IPS-15b (cell line): ENCODE results near the gene FAM50A.
"Not testable (repeated sequence)": the region's sequence is repeated elsewhere in the genome, so short reads cannot be mapped to it uniquely, and the experiment has no call there.

Source experiments
- H3K27me3 ChIP-seq: one replicate; pipeline ENCODE4 v1.6.1; 2013; ENCODE audit warnings: low read length; ENCODE audit not compliant: control insufficient read depth, insufficient read depth
- H3K36me3 ChIP-seq: one replicate; pipeline ENCODE4 v1.6.1; 2013; ENCODE audit warnings: low read length; ENCODE audit not compliant: control insufficient read depth, insufficient read depth
- H3K4me1 ChIP-seq: one replicate; pipeline ENCODE4 v1.6.1; 2013; ENCODE audit warnings: mild to moderate bottlenecking, low read length; ENCODE audit not compliant: control insufficient read depth, insufficient read depth
- H3K4me3 ChIP-seq: one replicate; pipeline ENCODE4 v1.5.1; 2013; ENCODE audit warnings: low read depth, low read length
- H3K9ac ChIP-seq: one replicate; pipeline ENCODE4 v1.6.1; 2013; ENCODE audit warnings: low read depth, mild to moderate bottlenecking, low read length
- H3K9me3 ChIP-seq: one replicate; pipeline ENCODE4 v1.6.1; 2013; ENCODE audit warnings: mild to moderate bottlenecking, low read length; ENCODE audit not compliant: control insufficient read depth, insufficient read depth

The FAM50A gene, protein sequence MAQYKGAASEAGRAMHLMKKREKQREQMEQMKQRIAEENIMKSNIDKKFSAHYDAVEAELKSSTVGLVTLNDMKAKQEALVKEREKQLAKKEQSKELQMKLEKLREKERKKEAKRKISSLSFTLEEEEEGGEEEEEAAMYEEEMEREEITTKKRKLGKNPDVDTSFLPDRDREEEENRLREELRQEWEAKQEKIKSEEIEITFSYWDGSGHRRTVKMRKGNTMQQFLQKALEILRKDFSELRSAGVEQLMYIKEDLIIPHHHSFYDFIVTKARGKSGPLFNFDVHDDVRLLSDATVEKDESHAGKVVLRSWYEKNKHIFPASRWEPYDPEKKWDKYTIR

DNA sequence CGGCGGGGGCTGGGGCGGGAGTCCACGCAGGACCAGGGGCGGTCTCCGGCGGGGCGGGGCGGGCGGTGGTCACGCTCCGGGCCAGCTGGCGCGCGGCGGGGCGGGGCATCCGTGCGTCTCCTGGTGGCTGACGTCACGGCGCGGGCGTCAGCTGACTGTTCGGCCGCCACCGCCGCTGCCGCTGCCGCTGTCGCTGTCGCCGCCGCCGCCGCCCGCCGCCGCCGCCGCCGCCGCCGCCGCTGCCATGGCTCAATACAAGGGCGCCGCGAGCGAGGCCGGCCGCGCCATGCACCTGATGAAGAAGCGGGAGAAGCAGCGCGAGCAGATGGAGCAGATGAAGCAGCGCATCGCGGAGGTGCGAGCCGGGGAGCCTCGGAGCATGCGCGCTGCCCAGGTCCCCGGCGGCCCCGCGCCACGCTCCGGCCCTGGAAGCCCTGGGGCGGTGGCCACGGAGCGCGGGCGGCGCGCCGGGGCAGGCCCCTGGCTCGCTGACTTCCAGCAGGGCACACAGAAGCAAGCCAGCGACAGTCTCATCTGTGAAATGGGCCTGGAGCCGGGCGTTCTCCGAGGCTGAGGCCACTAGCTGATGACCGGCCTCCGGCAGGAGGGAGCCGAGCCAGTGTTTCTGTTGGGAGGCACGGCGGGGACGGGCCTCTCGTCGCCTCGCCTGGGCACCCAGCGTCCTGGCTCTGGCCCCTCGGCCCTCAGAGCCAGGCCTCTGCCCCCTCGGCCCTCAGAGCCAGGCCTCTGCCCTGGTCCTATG is at the start of gene FAM50A:
TSS of gene FAM50A (plus strand) at position 150 of the 763 bp plus-strand sequence. CDS start at position 245, 95 bp downstream.
- H3K36me3 ChIP-seq: peaks cover 47% of the 10 kb centered on the region

GRCh38 chrX:154396363-154396762 is 47.6 kb upstream of the FAM50A start:
- not testable (repeated sequence) for H3K9me3 ChIP-seq, H3K27me3 ChIP-seq, H3K4me3 ChIP-seq, H3K9ac ChIP-seq, H3K4me1 ChIP-seq
- peaks cover 14% of the 10 kb centered on the region for H3K36me3 ChIP-seq

More for the DNA sequence above, at the start of gene FAM50A:
- H3K4me1 ChIP-seq: no peaks in the 10 kb centered on the region
- H3K4me3 ChIP-seq: peak within 1 kb of the TSS; percentile 52
- H3K27me3 ChIP-seq: no peaks in the 10 kb centered on the region
- no peaks in the 10 kb centered on the region for H3K9me3 ChIP-seq
- no peak within 1 kb of the TSS for H3K9ac ChIP-seq

DNA sequence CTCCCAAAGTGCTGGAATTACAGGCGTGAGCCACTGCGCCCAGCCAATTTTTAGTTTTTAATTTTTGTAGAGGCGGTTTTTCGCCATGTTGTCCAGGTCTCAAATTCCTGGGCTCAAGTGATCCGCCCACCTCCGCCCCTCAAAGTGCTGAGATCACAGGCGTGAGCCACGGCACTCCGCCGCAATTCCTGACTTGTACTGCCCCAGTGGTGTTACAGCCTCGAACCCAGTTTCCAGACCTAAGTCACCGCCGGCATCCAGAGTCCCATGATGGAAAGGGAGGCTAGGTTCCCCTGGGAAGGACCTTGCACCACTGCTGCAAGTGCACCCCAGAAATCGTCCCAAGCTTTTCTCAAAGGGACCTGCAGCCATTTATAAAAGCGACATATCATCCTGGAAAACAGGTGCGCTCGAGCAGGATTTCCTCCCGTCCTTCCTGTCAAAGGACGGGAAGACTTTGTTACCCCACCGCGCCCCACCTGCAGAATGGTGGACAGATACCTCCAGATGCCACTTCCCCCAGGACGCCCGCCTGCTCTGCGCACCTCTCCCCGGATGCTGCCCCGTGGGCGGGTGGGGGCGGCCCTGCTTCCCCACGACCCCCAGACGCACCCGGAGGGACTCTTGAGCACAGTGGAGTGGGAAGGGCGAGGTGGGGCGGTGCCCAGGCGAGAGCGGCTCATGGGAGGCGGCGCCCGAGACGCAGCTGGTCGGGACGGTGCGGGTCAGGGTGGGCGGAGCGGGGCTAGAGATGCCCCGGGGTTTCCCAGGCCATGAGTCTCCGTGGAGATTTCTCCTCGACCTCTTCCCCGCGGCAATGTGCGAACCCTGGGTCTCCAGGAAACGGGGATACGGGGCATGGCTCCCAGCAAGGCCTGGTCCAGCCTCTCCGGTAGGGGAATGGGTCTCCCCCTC is 46.7 kb upstream of the FAM50A start:
- Histone ChIP-seq H3K27me3 (no peaks in the 10 kb centered on the region), H3K4me1 (peaks cover 2% of the 10 kb centered on the region), H3K9ac (peak overlapping the region; percentile 79), H3K4me3 (peak overlapping the region; percentile 87), H3K9me3 (no peaks in the 10 kb centered on the region), H3K36me3 (peaks cover 14% of the 10 kb centered on the region)

- Histone ChIP-seq H3K4me3 (peak within 1 kb of the TSS; percentile 87), H3K9ac (peak within 1 kb of the TSS; percentile 97), H3K36me3 (peaks cover 14% of the 10 kb centered on the region), H3K9me3 (no peaks in the 10 kb centered on the region), H3K4me1 (peaks cover 2% of the 10 kb centered on the region), H3K27me3 (no peaks in the 10 kb centered on the region)
Measured at GRCh38 chrX:154397888-154398667, 45.9 kb upstream of the FAM50A start, which contains the start of gene RPL10. Gene RPL10 (plus strand): TSS chrX:154398377. CDS start chrX:154398520, 143 bp downstream.

GRCh38 chrX:154398668-154399526 is 45.0 kb upstream of the FAM50A start:
- H3K9ac ChIP-seq: peak overlapping the region; percentile 97
- peaks cover 14% of the 10 kb centered on the region for H3K36me3 ChIP-seq
- H3K27me3 ChIP-seq: no peaks in the 10 kb centered on the region
- H3K9me3 ChIP-seq: no peaks in the 10 kb centered on the region
- peaks cover 2% of the 10 kb centered on the region for H3K4me1 ChIP-seq
- peak overlapping the region; percentile 87 for H3K4me3 ChIP-seq

- Histone ChIP-seq H3K9ac (peak overlapping the region; percentile 97), H3K4me3 (peak overlapping the region; percentile 87), H3K4me1 (peaks cover 2% of the 10 kb centered on the region), H3K36me3 (peaks cover 14% of the 10 kb centered on the region), H3K9me3 (no peaks in the 10 kb centered on the region), H3K27me3 (no peaks in the 10 kb centered on the region)
Measured at GRCh38 chrX:154399527-154400368, 44.2 kb upstream of the FAM50A start.

DNA sequence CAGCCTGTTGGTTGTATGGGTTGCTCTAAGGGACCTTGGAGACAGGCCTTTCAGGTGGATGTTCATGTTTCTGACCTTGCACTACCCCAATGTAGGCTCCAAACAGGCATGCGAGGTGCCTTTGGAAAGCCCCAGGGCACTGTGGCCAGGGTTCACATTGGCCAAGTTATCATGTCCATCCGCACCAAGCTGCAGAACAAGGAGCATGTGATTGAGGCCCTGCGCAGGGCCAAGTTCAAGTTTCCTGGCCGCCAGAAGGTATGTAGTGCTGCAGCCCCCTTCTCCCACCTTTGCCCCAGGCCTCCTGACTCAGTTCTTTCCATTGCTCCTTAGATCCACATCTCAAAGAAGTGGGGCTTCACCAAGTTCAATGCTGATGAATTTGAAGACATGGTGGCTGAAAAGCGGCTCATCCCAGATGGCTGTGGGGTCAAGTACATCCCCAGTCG is 43.5 kb upstream of the FAM50A start:
- peaks cover 14% of the 10 kb centered on the region for H3K36me3 ChIP-seq
- not testable (repeated sequence) for H3K27me3 ChIP-seq, H3K9me3 ChIP-seq, H3K9ac ChIP-seq, H3K4me1 ChIP-seq, H3K4me3 ChIP-seq

- Histone ChIP-seq H3K9ac (no peak overlapping the region), H3K27me3 (no peaks in the 10 kb centered on the region), H3K36me3 (peaks cover 14% of the 10 kb centered on the region), H3K9me3 (no peaks in the 10 kb centered on the region), H3K4me1 (peaks cover 2% of the 10 kb centered on the region), H3K4me3 (no peak overlapping the region)
Measured at GRCh38 chrX:154401045-154401799, 42.7 kb upstream of the FAM50A start.

DNA sequence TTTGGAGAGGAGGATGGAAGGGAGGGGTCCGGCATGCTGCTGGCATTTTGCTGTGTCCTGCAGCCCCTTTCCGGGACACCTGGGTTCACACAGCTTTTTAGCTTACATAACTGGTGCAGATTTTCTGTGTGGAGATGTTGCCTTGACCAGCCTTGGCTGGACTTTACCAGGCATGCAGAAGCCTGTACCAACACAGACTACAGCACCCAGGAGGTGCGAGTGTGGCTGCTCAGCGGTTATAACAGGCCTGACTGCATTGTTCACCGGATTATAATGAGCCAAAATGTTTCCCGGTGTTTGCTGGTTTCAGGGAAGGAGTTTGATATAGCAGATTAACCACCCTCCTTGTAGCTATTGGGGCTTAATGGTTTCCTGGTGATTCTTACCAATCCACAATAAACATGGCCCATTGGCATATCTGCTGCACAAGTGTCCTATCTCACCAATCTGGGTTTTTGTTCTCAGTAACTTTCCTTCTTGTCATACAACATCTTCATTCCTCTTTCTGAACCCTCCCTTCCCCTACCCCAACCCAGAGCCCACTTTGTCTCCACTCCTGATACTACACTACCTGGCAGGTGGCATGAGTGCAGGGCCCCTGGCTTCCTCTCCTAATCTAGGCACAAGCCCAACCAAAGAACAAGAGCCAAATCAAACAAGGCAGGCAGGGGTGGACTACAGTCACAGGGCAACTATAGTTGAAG is 41.9 kb upstream of the FAM50A start:
- Histone ChIP-seq H3K36me3 (peaks cover 14% of the 10 kb centered on the region), H3K4me3 (no peak overlapping the region), H3K9me3 (peaks cover 3% of the 10 kb centered on the region), H3K9ac (no peak overlapping the region), H3K4me1 (peaks cover 2% of the 10 kb centered on the region), H3K27me3 (no peaks in the 10 kb centered on the region)
